K562 (cell line): ENCODE measurements around the gene ENDOU. TPM values are rescaled to one million over a fixed set of nuclear protein-coding genes. Genes with fewer than 3 reads are reported as not detected.

Experiments used
- CBX1 ChIP-seq: sonication (generic); IDR thresholded peaks from 2 replicates; pipeline ENCODE4 v1.6.1; 2016; ENCODE audit warnings: antibody characterized with exemption, low read depth, mild to moderate bottlenecking
- E2F4 ChIP-seq: sonication (generic); formaldehyde crosslinking; IDR thresholded peaks from 2 replicates; pipeline ENCODE4 v1.8.0; 2022; ENCODE audit warnings: mild to moderate bottlenecking, low read depth, missing genetic modification reagents
- ELF4 ChIP-seq: fragments of 450-650 bp; formaldehyde crosslinking; IDR thresholded peaks from 2 replicates; pipeline ENCODE4 v1.4.0; 2022; ENCODE audit warnings: missing genetic modification characterization
- HSF4 ChIP-seq: fragments of 250-450 bp; sonication (Bioruptor Pico); IDR thresholded peaks from 2 replicates; pipeline ENCODE4 v2.1.2; 2022; ENCODE audit warnings: mild to moderate bottlenecking, moderate library complexity, borderline replicate concordance
- KDM1A ChIP-seq, 2 experiments: fragments of 450-650 bp; IDR thresholded peaks; 2 replicates each; pipeline ENCODE4 v1.6.1; 2016; ENCODE audit warnings: mild to moderate bottlenecking in 2 of 2
- PHF21A ChIP-seq: fragments of 450-650 bp; IDR thresholded peaks from 2 replicates; pipeline ENCODE4 v1.6.1; 2017; ENCODE audit warnings: low read depth, borderline replicate concordance
- REST ChIP-seq, 2 experiments: fragments of 450-650 bp; formaldehyde crosslinking in 1 of 2; IDR thresholded peaks; 2 replicates each; pipeline versions ENCODE4 v1.4.0 to v1.6.1; 2014 to 2020; ENCODE audit warnings: mild to moderate bottlenecking in 2 of 2, borderline replicate concordance in 1 of 2, low read depth in 1 of 2
- RHOXF2B ChIP-seq: fragments of 250-450 bp; sonication (Bioruptor Pico); conservative IDR thresholded peaks from 2 replicates; pipeline ENCODE4 v1.5.1; 2021
- RUNX1 ChIP-seq: sonication (generic); IDR thresholded peaks from 2 replicates; pipeline ENCODE4 v1.6.1; 2016; ENCODE audit warnings: antibody characterized with exemption, low read depth
- SNRNP70 ChIP-seq: fragments of 200-400 bp; formaldehyde crosslinking; optimal IDR thresholded peaks from 2 replicates; pipeline ENCODE3; 2017; ENCODE audit warnings: low read depth, low read length
- STAG1 ChIP-seq: sonication (generic); formaldehyde crosslinking; IDR thresholded peaks from 2 replicates; pipeline ENCODE4 v1.5.0; 2020; ENCODE audit warnings: missing genetic modification reagents, borderline replicate concordance
- ZFP36 ChIP-seq: fragments of 150-350 bp; IDR thresholded peaks from 2 replicates; pipeline ENCODE4 v1.6.1; 2018; ENCODE audit warnings: low read length, low read depth; ENCODE audit not compliant: partially characterized antibody
- ZNF274 ChIP-seq: IDR thresholded peaks from 2 replicates; pipeline ENCODE4 v1.6.1; 2011; ENCODE audit warnings: low read depth, mild to moderate bottlenecking, low read length, moderate library complexity, borderline replicate concordance
- ZNF778 ChIP-seq: fragments of 450-650 bp; formaldehyde crosslinking; IDR thresholded peaks from 2 replicates; pipeline ENCODE4 v1.4.0; 2020; ENCODE audit warnings: mild to moderate bottlenecking, moderate library complexity
- ZNF780A ChIP-seq: fragments of 250-450 bp; sonication (Bioruptor Pico); IDR thresholded peaks from 2 replicates; pipeline ENCODE4 v1.5.0; 2021; ENCODE audit warnings: mild to moderate bottlenecking
- polyA plus RNA-seq, 8 experiments: library from polyadenylated mRNA; depleted of rRNA in 4 of 8; stranded (reverse) in 5 of 8; unstranded in 3 of 8; fragments of >200 nt; fragmentation: Nextera tagmentation in 2 of 8; fragmentation: Illumina TruSeq in 1 of 8; extraction: Ambion mirVana in 2 of 8; extraction: Trizol in 1 of 8; gene quantifications; 2 replicates each; pipeline versions ENCODE4 v1.2.1 to v1.2.3, GENCODE V29; 2011 to 2014; ENCODE audit warnings: inconsistent platforms in 1 of 8, missing spikeins in 1 of 8
- total RNA-seq, 7 experiments: library from RNA; depleted of rRNA in 6 of 7; stranded (reverse); fragments of >200 nt in 6 of 7; fragmentation: Illumina TruSeq in 2 of 7; extraction: Trizol in 2 of 7; gene quantifications; 2 replicates each; pipeline versions ENCODE4 v1.2.1 to v1.2.3, GENCODE V29; 2011 to 2021; ENCODE audit warnings: low replicate concordance in 1 of 7

The ENDOU gene
- total and polyA plus RNA-seq, 9 of the 15 experiments (the other 6 are each of a cell fraction or from before 2014, with no cell fraction given), result 0.03 TPM; not detected in 8

- TF ChIP-seq E2F4 (CRISPR knock-in tag), result no peak
- TF ChIP-seq PHF21A, result no peak
- peak; percentile 75 for TF ChIP-seq ZFP36
- TF ChIP-seq ZNF778 (CRISPR knock-in tag), result no peak
- TF ChIP-seq KDM1A (IDR thresholded peaks at IDR 0.05), result peak; percentile 10 to 23; a peak in 2 of 4 replicates
- 0 out of 2 replicates have a peak, but pooled peaks have one; percentile 45 for TF ChIP-seq CBX1
- 0 out of 2 replicates have a peak, but pooled peaks have one; percentile 30 for TF ChIP-seq RUNX1
- no peak for TF ChIP-seq ELF4 (CRISPR knock-in tag)
- TF ChIP-seq ZNF780A (CRISPR knock-in tag), result no peak
- no peak for TF ChIP-seq HSF4 (CRISPR knock-in tag)
- peak; percentile 87 for TF ChIP-seq REST (IDR thresholded peaks at IDR 0.05; ENCODE audit: borderline replicate concordance)
- TF ChIP-seq REST (CRISPR knock-in tag; IDR thresholded peaks at IDR 0.05; ENCODE audit: low read depth), result no peak
- no peak for TF ChIP-seq SNRNP70
- TF ChIP-seq ZNF274, result no peak
- peak; percentile 84 for TF ChIP-seq STAG1 (CRISPR knock-in tag)
- no peak for TF ChIP-seq RHOXF2B (CRISPR knock-in tag)
Measured at GRCh38 chr12:47742253-47742825, 17.0 kb upstream of the ENDOU start (continued).
